GM18508 (cell line): ENCODE data around the gene BBS7.

ENCODE experiments used
- ATAC-seq: cut with Tn5 transposase; IDR thresholded peaks from one replicate; pipeline ENCODE4 v1.9.1; 2021; ENCODE audit warnings: moderate number of reproducible peaks; ENCODE audit not compliant: insufficient read depth, unreplicated experiment

BBS7 gene, protein sequence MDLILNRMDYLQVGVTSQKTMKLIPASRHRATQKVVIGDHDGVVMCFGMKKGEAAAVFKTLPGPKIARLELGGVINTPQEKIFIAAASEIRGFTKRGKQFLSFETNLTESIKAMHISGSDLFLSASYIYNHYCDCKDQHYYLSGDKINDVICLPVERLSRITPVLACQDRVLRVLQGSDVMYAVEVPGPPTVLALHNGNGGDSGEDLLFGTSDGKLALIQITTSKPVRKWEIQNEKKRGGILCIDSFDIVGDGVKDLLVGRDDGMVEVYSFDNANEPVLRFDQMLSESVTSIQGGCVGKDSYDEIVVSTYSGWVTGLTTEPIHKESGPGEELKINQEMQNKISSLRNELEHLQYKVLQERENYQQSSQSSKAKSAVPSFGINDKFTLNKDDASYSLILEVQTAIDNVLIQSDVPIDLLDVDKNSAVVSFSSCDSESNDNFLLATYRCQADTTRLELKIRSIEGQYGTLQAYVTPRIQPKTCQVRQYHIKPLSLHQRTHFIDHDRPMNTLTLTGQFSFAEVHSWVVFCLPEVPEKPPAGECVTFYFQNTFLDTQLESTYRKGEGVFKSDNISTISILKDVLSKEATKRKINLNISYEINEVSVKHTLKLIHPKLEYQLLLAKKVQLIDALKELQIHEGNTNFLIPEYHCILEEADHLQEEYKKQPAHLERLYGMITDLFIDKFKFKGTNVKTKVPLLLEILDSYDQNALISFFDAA

DNA sequence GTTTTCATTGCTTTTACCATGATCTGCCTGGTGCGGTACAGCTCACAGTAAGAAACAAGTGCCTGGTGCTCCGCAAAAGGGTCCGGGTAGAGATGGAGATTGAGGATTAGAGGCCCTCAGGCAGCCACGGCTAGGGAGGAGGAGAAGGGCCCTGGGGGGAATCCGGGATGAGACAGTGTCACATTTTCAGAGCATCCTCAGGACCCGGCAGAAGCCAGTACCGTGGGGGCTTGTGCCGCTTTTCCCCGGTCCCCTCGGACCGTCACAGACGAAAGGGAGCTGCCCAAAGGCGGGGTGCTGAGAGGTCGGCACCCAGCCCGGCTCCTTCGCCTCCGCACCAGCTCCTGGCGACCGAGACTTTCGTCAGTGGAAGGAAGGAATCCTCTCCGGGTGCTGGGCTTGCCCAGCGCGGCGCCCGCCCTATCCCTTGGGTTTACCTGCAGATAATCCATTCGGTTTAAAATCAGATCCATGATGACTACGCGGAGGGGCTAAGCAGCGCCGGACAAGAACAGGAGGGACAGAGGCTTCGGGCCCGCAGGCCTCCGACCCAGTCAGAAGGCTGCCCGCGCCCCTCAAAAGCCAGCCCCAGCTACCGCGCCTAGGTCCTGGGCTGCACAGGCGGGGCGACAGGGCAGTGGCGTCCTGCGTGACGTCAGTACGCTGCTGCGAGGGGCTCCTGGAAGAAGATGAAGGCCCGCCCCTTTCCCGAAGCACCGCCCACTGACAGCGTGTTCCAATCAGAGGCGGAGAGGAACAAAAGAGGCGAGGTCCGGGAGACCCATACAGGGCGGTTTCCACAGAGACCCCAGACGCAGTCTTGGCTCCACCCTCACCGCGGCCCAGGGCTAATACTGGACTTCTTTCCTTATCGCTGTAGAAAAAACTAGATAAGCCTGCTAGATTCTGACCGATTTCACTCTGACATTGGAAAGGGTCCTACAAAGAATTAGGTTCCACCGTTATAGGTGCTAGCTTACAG is at the start of gene BBS7:
Gene BBS7 (minus strand): TSS at position 634 of the 982 bp plus-strand sequence. CDS start 161 bp downstream, at position 473.
- peak; percentile 98 for ATAC-seq

DNA sequence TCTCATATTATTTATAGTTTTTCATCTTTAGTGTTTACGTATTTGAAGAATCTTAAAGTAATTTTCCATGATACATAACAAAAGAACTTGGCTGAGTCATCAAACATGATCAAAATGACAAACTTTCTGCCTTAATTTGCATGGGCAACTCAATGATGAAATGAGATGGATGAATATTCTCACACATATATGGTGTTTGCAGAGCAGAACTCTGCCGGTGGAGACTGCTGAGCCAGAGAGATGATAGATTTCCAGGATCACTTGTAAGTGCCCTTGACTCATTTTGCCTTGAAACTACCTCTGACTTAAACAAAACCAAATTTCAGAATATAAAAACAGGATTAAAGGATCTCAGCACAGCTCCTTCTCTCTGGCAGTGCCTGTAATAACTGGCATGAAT is 43.4 kb upstream of the BBS7 start:
- no peak for ATAC-seq

DNA sequence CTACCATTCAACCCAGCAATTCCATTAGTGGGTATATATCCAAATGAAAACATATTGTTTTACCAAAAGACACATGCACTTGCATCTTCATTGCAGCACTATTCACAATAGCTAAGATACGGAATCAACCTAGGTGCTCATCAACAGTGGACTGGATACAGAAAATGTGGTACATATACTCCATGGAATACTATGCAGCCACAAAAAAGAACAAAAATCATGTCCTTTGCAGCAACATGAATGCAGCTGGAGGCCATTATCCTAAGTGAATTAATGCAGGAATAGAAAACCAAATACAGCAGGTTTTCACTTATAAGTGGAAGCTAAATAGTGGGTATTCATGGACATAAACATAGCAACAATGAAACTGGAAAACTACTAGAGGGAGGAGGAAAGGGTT is 38.1 kb upstream of the BBS7 start:
- ATAC-seq, result no peak

DNA sequence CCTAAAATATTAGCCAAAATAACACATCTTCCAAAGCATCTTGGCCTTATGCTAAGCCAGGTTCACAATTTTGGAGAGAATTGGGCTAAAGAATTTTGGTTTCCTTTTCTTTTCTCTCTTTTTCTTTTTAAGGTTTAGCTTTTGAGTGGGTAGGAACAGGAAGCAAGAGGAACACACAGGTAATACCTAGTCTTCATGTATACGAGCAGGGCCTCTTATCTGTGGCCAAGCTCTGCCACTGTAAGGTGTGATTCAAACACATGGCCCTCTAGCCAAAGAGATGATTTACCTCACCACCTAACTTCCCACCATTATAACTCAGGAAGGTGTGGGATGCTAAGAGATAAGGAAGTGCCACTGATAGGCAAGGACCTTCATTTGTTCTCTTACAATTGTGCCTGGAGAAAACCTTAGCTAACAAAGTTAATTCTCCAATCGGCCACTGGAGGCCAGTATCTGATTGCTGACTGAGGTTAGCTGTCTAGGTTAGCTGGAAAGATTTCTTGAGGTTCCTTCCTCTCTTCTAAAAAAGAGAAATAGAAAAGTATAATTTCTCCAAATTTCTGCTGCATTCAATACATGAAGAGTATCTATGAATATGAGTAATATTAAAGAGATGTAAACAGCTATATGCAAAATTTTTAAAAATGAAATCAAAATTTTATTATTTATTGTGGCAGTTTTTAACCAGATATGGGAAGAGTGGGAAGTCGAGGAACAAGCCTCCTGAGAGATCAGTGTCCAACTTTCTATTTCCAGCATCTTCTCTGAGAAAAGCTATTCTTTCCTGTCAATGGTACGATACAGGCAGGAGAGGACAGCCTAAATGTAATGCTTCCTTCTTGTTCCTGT is 30.1 kb upstream of the BBS7 start:
- peak; percentile 73 for ATAC-seq

DNA sequence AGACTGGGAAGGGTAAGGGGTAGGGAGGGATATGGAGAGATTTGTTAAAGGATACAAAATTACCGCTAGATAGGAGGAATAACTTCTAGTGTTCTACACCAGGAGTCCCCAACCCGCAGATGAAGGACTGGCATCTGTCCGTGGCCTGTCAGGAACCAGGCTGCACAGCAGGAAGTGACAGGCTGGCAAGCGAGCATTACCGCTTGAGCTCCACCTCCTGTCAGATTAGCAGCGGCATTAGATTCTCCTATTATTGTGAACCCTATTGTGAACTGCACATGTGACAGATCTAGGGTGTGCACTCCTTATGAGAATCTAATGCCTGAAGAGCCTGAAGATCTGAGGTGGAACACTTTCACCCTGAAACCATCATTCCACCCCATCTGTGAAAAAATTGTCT is 27.9 kb upstream of the BBS7 start:
- ATAC-seq, result no peak

- no peak for ATAC-seq
Observed at GRCh38 chr4:121888134-121888533, 17.9 kb upstream of the BBS7 start.

- no peak for ATAC-seq
Observed at GRCh38 chr4:121885115-121885514, 14.8 kb upstream of the BBS7 start.

- no peak for ATAC-seq
Observed at GRCh38 chr4:121881158-121881557, 10.9 kb upstream of the BBS7 start.

DNA sequence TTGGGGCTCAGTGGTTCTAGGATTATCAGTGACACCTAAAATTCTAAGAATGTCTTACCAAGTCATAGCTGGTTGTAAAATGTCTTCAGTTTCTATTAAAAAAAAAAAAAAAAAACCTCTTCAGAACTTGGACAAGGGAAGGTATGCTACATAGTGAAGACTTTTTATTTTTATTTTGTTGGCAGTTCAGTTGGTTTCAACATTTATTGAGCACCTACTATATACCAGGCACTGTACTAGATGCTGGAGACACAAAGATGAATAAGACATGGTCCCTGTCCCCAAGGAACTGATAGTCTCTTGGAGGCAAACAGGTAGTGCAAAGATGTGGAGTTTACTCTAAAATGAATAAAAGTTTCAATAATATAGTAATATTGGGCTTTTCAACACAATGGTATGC is 8.9 kb upstream of the BBS7 start:
- ATAC-seq, result no peak

DNA sequence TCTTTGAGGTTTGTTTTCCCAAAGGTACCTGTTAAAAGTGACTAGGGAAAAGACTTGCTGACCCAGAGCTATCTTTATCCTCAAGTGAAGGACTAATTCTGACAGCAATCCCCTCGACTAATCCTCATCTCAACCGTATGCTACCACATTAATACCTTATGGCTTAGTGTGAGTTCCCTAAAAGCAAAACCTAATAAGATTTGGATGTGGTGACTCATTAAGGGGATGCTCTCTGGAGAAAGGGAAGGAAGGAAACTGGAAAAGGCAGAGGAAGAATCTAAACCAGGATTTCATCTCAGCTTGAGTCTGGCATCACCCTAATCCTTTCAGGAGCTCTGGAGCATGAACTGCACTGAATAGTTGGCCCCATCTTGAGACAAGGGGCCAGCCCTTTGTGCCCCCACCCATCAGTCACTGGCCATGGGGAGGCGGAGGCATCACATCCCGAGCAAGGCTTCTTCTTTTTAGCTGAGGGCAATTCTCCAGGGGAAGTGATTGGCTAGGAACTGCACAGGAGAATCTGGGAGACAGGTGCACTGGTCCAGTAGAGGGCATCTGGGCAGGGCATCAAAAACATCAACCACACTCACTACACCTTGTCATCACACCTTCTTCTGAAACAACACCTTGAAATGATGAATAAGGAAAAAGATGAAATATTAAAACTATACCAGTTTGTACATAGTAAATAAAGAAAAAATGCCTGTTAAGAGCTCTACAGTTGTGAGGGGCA is 6.9 kb upstream of the BBS7 start:
- ATAC-seq, result no peak

DNA sequence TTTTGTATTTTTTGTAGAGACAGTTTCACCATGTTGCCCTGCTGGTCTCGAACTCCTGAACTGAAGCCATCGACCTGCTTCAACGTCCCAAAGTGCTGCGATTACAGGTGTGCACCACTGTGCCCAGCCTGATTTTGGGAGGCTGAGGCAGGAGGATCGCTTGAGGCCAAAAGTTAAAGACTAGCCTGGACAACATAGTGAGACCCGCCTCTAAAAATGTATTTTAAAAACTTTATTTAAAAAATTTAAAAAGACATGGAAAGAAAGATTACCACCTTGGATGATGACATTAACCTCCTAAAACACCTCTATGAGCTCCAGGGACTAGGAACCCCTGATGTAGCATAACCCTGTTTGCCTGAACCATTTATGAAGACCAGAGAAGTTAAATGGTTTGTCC is 5.8 kb upstream of the BBS7 start:
- no peak for ATAC-seq

DNA sequence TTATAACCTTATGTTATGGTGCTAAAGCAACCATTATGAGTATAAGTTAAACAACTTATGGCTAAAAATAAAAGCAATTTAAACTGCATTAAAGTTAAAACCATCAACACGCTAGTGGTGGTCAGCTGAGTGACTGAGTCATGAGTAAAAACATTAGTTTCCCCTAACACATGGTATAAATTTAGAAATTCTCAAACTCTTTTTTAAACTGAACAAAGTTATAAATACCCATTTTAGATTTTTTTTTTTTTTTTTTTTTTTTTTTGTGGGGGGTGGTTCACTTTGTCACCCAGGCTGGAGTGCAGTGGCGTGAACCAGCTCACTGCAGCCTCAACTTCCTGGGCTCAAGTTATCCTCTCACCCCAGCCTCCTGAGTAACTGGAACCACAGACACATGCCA is 5.4 kb upstream of the BBS7 start:
- no peak for ATAC-seq

- no peak for ATAC-seq
Observed at GRCh38 chr4:121873604-121874003, 3.3 kb upstream of the BBS7 start.

- no peak for ATAC-seq
Observed at GRCh38 chr4:121863799-121864198, 6.5 kb downstream of the BBS7 start.

GRCh38 chr4:121861426-121861825 is 8.8 kb downstream of the BBS7 start:
- no peak for ATAC-seq

GRCh38 chr4:121860121-121860520 is 10.2 kb downstream of the BBS7 start:
- ATAC-seq, result no peak

DNA sequence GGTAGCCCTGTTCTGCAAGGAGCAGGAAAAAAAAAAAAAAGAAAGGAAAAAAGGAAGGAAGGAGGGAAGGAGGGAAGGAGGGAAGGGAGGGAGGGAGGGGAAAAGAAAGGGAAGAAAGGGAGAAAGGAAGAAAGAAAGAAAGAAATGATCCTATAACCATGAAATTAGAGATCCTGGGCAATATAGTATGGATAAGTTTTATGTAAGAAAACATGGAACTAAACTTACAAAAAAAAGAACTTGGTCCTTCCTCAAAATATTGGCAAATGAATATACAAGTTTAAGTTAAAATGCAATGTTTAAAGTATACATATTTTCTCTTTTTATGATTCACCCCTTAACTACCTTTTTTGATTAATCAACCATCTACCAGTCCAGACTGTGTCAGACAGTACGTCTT is 18.9 kb downstream of the BBS7 start:
- ATAC-seq, result no peak

- ATAC-seq, result no peak
Observed at GRCh38 chr4:121846662-121847061, 23.6 kb downstream of the BBS7 start.

- ATAC-seq, result no peak
Observed at GRCh38 chr4:121842862-121843261, 27.4 kb downstream of the BBS7 start.
